ENCODE measurements around the gene EFL1.

DNA sequence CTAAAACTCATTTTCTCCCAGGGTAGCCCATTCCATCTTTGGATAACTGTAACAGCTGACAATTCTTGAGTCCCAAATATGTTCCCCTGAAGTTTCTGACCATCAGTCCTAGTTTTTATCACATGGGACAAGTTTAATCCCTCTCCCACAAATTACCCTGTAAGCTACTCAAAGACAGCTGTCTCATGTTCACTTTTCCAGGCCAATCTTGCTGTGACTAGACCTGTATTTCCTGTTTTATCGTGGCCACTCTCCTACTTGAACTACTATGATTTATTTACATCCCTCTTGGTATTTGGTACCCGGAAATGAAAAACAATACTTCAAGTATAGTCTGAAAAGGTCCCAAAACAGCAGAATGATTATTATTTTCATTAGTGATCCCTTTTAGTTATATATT lies 121.6 kb downstream of the EFL1 start:
- TF ChIP-seq, protein P1, sequence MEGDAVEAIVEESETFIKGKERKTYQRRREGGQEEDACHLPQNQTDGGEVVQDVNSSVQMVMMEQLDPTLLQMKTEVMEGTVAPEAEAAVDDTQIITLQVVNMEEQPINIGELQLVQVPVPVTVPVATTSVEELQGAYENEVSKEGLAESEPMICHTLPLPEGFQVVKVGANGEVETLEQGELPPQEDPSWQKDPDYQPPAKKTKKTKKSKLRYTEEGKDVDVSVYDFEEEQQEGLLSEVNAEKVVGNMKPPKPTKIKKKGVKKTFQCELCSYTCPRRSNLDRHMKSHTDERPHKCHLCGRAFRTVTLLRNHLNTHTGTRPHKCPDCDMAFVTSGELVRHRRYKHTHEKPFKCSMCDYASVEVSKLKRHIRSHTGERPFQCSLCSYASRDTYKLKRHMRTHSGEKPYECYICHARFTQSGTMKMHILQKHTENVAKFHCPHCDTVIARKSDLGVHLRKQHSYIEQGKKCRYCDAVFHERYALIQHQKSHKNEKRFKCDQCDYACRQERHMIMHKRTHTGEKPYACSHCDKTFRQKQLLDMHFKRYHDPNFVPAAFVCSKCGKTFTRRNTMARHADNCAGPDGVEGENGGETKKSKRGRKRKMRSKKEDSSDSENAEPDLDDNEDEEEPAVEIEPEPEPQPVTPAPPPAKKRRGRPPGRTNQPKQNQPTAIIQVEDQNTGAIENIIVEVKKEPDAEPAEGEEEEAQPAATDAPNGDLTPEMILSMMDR (IDR thresholded peaks at IDR 0.05; ENCODE audit: low read length) = no peak
- no peak for TF ChIP-seq EZH2 (IDR thresholded peaks at IDR 0.05; ENCODE audit: borderline replicate concordance, low read length)

Measured in OCI-LY1 (cell line).